Neutrophil (primary cell): ENCODE results near the gene LOC101059915.

ENCODE experiments used
- H3K27ac ChIP-seq: fragments of 200-600 bp; sonication (generic); 2 replicates; pipeline ENCODE4 v1.5.1; 2016; ENCODE audit warnings: mild to moderate bottlenecking, moderate library complexity
- H3K27me3 ChIP-seq: fragments of 200-600 bp; sonication (generic); 2 replicates; pipeline ENCODE4 v1.6.0; 2016; ENCODE audit warnings: mild to moderate bottlenecking
- H3K36me3 ChIP-seq: fragments of 200-600 bp; sonication (generic); 2 replicates; pipeline ENCODE4 v1.5.1; 2017
- H3K4me1 ChIP-seq, 2 experiments: fragments of 200-600 bp in 1 of 2; sonication (generic) in 1 of 2; 1 replicate in 1 of 2; 2 replicates in 1 of 2; pipeline versions ENCODE4 v1.5.1 to v1.6.1; 2013 to 2016; ENCODE audit warnings: low read depth in 1 of 2, low read length in 1 of 2, mild to moderate bottlenecking in 1 of 2, moderate library complexity in 1 of 2; ENCODE audit not compliant: control insufficient read depth in 1 of 2, insufficient read depth in 1 of 2
- H3K4me3 ChIP-seq, 2 experiments: fragments of 200-600 bp in 1 of 2; sonication (generic) in 1 of 2; 1 replicate in 1 of 2; 2 replicates in 1 of 2; pipeline ENCODE4 v1.5.1; 2013 to 2016; ENCODE audit warnings: low read depth in 1 of 2, low read length in 1 of 2, mild to moderate bottlenecking in 1 of 2, moderate library complexity in 1 of 2
- H3K9me3 ChIP-seq: fragments of 200-600 bp; sonication (generic); 2 replicates; pipeline ENCODE4 v1.5.1; 2016
- TF ChIP-seq, protein P1 (sequence below): fragments of 200-600 bp; sonication (generic); IDR thresholded peaks from 2 replicates; pipeline ENCODE4 v1.5.1; 2016; ENCODE audit warnings: antibody characterized with exemption

Gene LOC101059915

DNA sequence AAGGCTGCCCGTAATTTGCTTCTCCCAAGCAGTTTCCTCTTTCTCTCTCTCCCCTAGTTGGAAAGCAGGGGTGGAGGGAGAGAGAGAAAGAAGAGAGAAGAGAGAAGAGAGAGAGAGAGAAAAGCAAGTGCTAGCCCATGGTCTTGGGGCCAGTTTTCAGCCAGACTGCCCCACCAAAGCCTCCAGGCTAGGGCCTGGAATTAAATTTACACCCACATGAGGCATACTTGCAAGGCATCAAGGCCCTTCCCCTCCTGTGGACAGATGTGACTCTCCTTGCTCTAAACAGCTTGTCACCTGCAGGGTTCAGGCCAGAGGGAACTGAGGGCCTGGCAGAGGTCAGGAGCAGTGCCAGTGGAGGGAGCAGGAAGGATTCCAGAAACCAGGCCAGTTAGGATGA, 47.4 kb upstream of the LOC101059915 start:
- Histone ChIP-seq H3K4me3 (no peak overlapping the region), H3K36me3 (no peaks in the 10 kb centered on the region), H3K27ac (no peak overlapping the region), H3K4me1 (no peaks in the 10 kb centered on the region), H3K27me3 (no peaks in the 10 kb centered on the region), H3K9me3 (no peaks in the 10 kb centered on the region)
- TF ChIP-seq, protein P1, sequence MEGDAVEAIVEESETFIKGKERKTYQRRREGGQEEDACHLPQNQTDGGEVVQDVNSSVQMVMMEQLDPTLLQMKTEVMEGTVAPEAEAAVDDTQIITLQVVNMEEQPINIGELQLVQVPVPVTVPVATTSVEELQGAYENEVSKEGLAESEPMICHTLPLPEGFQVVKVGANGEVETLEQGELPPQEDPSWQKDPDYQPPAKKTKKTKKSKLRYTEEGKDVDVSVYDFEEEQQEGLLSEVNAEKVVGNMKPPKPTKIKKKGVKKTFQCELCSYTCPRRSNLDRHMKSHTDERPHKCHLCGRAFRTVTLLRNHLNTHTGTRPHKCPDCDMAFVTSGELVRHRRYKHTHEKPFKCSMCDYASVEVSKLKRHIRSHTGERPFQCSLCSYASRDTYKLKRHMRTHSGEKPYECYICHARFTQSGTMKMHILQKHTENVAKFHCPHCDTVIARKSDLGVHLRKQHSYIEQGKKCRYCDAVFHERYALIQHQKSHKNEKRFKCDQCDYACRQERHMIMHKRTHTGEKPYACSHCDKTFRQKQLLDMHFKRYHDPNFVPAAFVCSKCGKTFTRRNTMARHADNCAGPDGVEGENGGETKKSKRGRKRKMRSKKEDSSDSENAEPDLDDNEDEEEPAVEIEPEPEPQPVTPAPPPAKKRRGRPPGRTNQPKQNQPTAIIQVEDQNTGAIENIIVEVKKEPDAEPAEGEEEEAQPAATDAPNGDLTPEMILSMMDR: no peak

DNA sequence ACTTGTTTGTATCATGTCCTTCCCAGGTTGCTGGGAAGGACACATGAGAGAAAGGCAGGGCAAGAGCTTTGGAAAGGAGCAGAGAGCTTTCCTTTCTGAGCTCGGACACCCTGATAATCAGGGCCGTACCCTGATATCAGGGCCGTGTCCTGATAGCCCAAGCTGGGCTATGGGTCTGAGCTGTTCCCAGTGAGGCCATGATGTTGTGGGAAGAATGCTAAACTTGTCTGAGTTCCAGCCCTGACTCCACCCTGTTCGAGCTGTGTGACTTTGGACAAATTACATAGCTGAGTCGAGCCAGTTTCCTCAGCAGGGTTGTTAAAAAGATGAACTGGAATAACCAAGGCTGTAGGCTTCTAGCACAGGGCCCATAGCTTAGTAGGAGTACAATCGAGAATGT, 45.7 kb upstream of the LOC101059915 start:
- H3K9me3 ChIP-seq: no peaks in the 10 kb centered on the region
- TF ChIP-seq, protein P1: no peak
- H3K4me1 ChIP-seq: no peaks in the 10 kb centered on the region
- H3K36me3 ChIP-seq: no peaks in the 10 kb centered on the region
- H3K4me3 ChIP-seq: no peak overlapping the region
- H3K27me3 ChIP-seq: no peaks in the 10 kb centered on the region
- no peak overlapping the region for H3K27ac ChIP-seq

DNA sequence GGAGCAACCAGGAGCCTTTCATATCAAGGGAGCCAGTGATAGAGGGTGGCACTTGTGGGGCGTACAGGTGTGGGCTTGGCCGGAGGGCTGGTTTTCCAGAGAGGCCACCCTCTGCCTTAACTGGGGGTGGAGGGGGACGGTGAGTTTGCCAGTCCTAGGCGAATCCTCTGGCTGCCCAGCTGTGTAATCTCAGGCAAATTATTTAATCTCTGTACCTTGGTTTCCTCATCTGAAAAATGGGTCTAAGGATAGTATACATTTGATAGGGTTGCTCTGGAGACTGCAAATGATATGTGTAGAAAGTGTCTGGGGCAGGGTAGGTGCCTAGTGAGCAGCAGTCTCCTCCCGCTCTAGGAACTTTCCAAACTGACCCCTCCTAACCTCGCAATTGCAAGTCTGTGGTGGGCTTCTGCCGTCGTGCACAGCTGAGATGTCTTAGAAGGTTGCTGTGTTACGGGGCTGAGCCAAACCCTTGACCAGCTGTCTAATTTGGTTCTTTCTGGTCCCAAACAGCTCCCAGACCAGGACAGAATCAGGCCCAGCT, 45.2 kb upstream of the LOC101059915 start:
- no peaks in the 10 kb centered on the region for H3K9me3 ChIP-seq
- H3K4me3 ChIP-seq: no peak overlapping the region
- no peaks in the 10 kb centered on the region for H3K36me3 ChIP-seq
- H3K4me1 ChIP-seq: no peaks in the 10 kb centered on the region
- no peak overlapping the region for H3K27ac ChIP-seq
- H3K27me3 ChIP-seq: no peaks in the 10 kb centered on the region
- TF ChIP-seq, protein P1: no peak

DNA sequence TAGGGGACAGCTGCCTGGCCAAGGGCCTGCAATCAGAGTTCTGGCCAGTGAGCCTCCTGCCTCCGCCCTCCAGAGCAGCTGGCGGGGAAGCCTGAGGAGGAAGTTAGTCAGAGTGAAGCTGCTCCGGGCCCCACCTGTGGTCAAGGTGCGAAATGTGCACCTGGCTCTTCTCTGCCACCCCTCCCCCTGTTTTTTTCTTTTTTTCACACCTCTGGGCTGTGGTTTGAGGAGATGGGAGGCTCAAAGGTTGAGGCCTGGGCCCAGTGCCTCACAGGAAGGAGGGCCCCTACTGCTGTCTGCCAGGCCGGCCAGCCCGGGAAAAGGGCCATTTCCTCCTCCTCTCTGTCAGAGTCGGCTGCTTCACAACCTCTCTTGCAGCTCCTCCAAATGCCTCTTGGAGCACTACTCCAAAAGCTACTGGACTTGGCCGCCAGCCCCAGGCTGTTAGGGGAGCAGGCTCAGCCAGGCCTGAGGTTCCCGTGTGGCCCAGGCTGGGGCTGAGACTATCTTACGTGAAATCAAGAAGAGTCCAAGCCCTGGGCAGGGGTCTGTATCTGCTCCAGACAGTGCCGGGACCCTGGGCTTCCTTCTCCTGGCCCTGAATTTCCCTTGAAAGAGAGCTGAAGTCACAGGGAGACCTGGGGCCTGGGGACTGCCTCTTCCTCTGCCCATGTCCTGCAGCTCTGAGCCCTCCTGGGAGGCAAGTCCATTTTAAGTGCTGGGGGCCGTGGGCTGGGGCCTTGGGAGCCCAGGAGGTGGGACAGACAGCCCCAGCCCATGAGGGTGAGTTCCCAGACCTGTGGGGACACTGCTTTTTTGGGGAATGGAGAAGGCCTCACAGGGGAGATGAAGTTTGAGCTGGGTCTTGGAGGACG, 44.5 kb upstream of the LOC101059915 start:
- TF ChIP-seq, protein P1: no peak
- no peaks in the 10 kb centered on the region for H3K4me1 ChIP-seq
- no peaks in the 10 kb centered on the region for H3K36me3 ChIP-seq
- H3K9me3 ChIP-seq: no peaks in the 10 kb centered on the region
- no peak overlapping the region for H3K4me3 ChIP-seq
- H3K27me3 ChIP-seq: no peaks in the 10 kb centered on the region
- no peak overlapping the region for H3K27ac ChIP-seq

DNA sequence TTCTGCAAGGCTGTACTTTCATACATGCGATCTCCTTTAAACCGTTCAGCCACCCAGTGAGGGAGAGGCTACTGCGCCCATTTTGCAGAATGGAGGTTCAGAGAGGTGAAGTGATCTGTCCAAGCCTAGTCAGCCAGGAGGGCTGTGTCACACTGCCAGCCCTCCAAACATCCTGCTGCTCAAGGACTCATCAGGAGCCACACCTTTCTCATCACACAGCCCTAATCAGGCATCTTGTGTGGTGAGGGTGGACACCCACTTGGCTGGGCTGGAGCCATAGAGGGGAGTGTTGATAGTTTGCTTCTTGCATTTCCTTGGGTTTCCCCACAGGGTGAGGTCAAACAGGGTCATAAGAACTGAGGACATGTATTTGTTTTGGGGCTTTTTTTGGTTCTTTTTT, 43.6 kb upstream of the LOC101059915 start:
- Histone ChIP-seq H3K4me1 (no peaks in the 10 kb centered on the region), H3K36me3 (no peaks in the 10 kb centered on the region), H3K27ac (no peak overlapping the region), H3K4me3 (no peak overlapping the region), H3K9me3 (no peaks in the 10 kb centered on the region), H3K27me3 (no peaks in the 10 kb centered on the region)
- TF ChIP-seq, protein P1: no peak
